HG02884 (cell line): ENCODE measurements around the gene RBBP7.

ENCODE experiments used
- ATAC-seq: cut with Tn5 transposase; IDR thresholded peaks from one replicate; pipeline ENCODE4 v1.9.1; 2021; ENCODE audit warnings: mild to moderate bottlenecking, moderate library complexity; ENCODE audit not compliant: unreplicated experiment

The RBBP7 gene

DNA sequence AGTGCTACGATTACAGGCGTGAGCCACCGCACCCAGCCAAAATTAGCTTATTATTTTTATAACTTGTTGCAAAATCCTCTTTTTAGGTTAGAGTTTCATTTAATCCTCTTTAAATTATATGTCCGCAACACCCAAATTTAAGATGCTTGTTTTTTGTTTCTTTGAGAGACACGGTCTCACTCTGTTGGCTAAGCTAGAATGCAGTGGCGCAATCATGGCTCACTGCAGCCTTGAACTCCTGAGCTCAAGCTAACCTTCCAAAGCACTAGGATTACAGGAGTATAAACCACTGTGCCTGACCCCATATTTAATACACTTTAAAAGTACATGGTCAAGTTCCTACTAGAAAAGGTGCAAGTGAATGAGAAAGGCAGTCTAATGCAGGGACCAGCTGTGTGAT is 2.2 kb downstream of the RBBP7 start:
- ATAC-seq = no peak

- no peak for ATAC-seq
Observed at GRCh38 chrX:16862829-16863228, 7.3 kb downstream of the RBBP7 start.

DNA sequence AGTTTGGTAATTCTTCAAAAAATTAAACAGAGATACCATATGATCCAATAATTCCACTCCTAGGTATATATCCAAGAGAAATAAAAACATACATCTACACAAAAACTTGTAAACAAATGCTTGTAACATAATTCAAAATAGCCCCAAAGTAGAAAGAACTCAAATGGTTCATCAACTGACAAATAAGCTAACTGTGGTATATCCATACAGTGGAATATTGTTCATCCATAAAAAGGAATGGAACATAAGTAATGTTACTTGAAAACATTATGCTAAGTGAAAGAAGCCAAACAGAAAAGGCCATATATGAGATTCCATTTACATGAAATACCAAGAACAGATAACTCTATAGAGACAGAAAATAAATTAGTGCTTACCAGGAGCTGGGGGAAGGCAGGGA is 13.4 kb downstream of the RBBP7 start:
- no peak for ATAC-seq

DNA sequence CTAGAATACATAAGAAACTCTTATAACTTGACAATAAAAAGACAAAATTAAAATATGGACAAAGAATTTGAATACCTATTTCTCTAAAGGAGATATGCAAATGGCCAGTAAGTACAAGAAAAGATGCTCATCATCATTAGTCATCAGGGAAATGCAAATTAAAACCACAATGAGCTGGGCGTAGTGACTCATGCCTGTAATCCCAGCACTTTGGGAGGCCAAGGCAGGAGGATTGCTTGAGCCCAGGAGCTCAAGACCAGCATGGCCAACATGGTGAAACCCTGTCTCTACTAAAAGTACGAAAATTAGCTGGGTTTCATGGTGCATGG is 14.1 kb downstream of the RBBP7 start:
- ATAC-seq = peak; percentile 50

GRCh38 chrX:16855363-16856075 is 14.6 kb downstream of the RBBP7 start:
- ATAC-seq = peak; percentile 23

DNA sequence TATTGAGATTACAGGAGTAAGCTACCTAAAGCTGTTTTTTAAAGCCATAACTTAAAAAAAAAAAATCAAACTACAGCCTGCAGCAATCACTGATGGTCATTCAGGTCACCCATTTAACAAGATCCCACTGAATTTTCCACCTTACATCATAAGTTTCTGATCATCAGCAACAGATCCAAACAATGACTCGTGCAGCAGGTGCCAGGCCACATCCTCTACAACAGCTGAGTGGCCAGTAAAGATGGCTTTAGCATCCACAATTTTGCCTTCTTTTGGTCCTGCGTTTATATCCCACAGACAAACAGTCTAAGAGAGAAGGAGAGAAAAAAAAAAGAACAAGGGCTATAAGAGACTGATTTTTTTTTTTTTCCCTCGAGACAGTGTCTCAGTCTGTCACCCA is 16.6 kb downstream of the RBBP7 start:
- ATAC-seq = no peak

GRCh38 chrX:16852617-16853179 is 17.5 kb downstream of the RBBP7 start:
- ATAC-seq = no peak

DNA sequence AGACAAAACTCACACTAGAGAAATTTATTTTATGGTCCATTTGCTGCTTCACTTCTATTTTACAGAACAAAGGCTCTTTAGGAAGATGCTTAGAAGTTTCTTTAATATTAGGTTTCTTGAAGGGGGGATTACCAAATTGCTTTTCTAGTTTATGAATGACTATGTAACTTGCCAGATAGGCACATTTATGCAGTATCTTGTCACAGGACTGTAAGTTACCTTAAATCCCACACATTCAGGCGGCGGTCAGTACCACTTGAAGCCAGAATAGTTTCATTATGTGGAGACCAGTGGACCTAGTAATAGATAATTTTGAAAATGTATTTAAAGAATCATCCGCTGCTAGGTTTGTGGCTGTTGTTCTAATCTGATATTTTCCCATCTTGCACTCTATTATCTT is 18.3 kb downstream of the RBBP7 start:
- no peak for ATAC-seq

GRCh38 chrX:16851421-16851820 is 18.7 kb downstream of the RBBP7 start:
- no peak for ATAC-seq

DNA sequence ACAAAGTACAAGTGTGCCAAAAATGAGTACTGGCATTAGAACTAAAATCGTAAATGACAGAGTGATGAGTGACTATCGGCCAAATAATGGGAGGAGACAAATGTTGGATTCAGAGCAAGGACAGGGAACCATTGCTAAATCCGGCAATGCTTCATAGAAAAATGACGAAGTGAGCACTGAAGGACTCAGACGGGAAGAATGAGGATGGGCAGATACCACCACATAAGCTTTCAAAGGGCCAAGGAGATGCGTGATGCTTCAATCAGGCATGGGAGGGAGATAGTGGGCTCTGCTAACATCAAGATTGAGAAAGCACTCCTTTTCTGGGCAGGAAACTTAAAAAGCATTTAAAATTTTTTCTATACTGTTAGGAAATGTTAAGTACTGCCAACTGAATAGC is 21.6 kb downstream of the RBBP7 start:
- no peak for ATAC-seq

DNA sequence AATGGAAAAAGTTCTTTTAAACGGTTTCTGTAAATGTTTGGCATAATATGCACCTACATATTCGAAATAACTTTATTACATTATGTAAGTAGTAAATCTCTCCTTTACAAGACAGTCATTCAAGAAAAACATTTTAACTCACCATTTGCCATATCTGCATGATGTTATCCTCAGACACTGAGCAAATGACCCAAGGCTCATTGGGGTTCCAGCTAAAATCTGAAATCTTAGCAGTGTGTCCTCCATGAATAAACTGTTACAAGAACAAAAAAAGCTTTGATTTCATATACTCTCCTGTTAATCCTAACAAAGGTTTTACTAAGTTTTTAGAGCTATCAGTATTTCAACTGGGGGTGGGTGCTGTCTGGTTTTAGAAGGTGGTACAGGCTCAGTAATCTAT is 24.5 kb downstream of the RBBP7 start:
- ATAC-seq = no peak

- ATAC-seq = no peak
Observed at GRCh38 chrX:16843208-16843909, 26.8 kb downstream of the RBBP7 start.

- ATAC-seq = no peak
Observed at GRCh38 chrX:16842684-16843083, 27.5 kb downstream of the RBBP7 start.

GRCh38 chrX:16839852-16840460 is 30.2 kb downstream of the RBBP7 start:
- no peak for ATAC-seq

- ATAC-seq = no peak
Observed at GRCh38 chrX:16839219-16839851, 30.8 kb downstream of the RBBP7 start.

GRCh38 chrX:16838202-16839066 is 31.7 kb downstream of the RBBP7 start:
- no peak for ATAC-seq

DNA sequence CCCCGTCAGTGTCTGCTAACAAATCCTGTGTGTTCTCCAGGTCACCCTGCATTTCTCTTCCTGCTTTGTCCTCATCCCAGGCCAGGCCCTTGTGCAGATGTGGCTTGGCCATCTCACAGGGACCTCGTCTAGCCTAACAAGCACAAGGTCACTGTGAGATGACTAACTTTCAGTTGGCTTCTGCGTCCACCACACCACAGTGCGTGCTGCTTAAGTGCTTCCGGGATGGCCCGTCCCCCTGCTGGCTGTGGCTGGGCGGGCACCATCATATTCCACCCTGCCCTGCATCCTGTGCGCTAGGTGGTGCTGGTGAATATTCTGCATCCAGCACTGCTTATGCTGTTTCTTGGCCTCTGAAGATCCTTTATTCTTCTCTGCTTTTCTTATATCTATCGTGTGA is 33.8 kb downstream of the RBBP7 start:
- no peak for ATAC-seq

DNA sequence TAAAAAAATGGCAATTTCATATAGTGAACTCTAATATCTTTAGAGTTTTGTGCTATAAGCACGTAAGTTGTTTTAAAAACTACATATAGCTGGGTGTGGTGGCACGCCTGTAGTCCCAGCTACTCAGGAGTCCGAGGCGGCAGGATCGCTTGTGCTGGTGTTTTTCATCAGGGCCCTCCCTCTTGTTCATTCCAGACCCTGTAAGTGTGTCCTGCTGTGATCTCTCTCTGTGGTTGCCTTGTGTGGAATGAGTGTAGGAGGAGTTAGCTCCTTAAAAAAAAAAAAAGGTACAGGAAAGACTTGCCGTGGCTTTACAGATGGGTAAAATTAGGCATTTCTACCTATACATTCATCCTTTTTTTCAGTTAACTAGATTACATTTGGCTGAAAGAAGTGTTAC is 35.4 kb downstream of the RBBP7 start:
- no peak for ATAC-seq

DNA sequence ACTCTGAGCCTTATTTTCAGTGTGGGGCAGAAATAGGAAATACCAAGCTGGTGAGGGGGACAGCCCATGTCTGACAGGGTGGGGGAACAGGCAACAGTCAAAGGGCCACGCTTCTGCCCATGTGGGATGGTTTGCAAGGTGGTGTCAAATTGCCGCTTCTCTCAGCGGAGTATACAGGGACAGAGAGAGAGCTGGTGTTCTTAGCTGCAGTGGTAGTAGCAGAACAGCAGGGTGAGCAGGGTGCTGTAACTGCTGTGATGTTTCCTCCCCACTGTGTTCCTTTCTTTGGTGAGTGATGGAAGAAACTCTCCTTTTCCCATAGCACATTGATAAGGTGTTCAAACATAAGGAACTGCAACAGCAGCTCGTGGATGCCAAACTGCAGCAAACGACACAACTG is 37.9 kb downstream of the RBBP7 start:
- no peak for ATAC-seq

DNA sequence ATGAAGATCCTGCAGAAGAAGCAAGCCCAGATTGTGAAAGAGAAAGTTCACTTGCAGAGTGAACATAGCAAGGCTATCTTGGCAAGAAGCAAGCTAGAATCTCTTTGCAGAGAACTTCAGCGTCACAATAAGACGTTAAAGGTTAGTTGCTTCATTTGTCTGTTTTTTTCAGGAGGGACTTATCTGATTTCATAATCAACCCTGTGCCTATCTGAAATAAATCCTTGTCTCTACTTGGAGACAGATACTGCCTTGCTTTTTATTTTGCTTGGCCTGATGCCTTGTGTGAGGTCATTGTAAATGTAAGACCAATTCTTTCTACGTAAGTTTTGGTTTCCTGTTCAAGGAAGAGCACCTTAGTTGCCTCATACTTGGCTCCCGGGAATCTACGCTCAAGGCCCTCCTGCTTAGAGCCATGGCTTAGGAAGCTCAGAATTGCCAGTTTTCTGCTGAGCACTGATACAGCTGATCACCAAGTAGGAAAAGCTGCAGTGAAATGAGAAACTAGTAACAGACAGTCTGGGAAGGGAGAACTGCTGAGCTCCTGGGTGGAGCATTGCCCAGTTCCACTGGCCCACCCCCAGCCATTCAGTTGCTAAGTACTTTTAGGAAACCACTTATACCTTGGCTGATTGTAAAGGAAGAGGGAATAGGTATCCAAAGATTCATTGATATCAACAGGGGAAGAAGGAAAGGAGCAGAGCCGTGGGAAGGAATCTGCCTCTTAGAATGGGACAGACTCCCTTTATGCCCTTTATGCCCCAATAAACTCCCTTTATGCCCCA is 41.8 kb downstream of the RBBP7 start:
- no peak for ATAC-seq
